A549 (cell line): Measurements from ENCODE around the gene SLC5A4. TPM values are rescaled to one million over a fixed set of nuclear protein-coding genes. Genes with fewer than 3 reads are reported as not detected.

Experiments used
- ATAC-seq, 2 experiments: fragments of 200-7000 bp in 1 of 2; fragments of >200 bp in 1 of 2; cut with Nextera tagmentation in 1 of 2; cut with Tn5 transposase in 1 of 2; 3 replicates each; pipeline versions ENCODE4 v1.8.0 to v1.9.1; 2018 to 2020; ENCODE audit warnings: mild to moderate bottlenecking in 1 of 2, moderate library complexity in 1 of 2
- CTCF ChIA-PET: fragments of 300-600 bp; sonication (Branson Sonifier 250); formaldehyde crosslinking; extraction: SDS; loops from one replicate; lab custom pipeline; 2021; ENCODE audit warnings: antibody characterized with exemption, inconsistent platforms; lab: Yijun Ruan, JAX
- POLR2A ChIA-PET: fragments of 350-600 bp; formaldehyde crosslinking; extraction: SDS; loops from one replicate; lab custom pipeline; 2021; ENCODE audit warnings: antibody characterized with exemption, inconsistent platforms; lab: Yijun Ruan, JAX
- DNase-seq, 2 experiments: peaks; one replicate each; pipeline versions ENCODE4 v3.0.0 to v3.0.0-alpha.2; 2011 to 2016; ENCODE audit warnings: low read depth in 1 of 2, low spot score in 1 of 2
- FAIRE-seq: peaks from 2 replicates; lab custom pipeline; 2011; peaks lifted over from hg19 to GRCh38; lab: Jason Lieb, UNC
- H3K27ac ChIP-seq, 2 experiments: fragments of >200 bp; sonication (Bioruptor Twin); formaldehyde crosslinking; 3 replicates each; pipeline ENCODE4 v1.5.1; 2016 to 2017
- H3K4me1 ChIP-seq: fragments of >200 bp; sonication (Bioruptor Twin); formaldehyde crosslinking; 3 replicates; pipeline ENCODE4 v1.6.1; 2016
- H3K4me2 ChIP-seq: fragments of >200 bp; sonication (Bioruptor Twin); formaldehyde crosslinking; 3 replicates; pipeline ENCODE4 v1.6.1; 2016
- H3K4me3 ChIP-seq: fragments of >200 bp; sonication (Bioruptor Twin); formaldehyde crosslinking; 3 replicates; pipeline ENCODE4 v1.5.1; 2016
- H3K9me3 ChIP-seq: fragments of >200 bp; sonication (Bioruptor Twin); formaldehyde crosslinking; 3 replicates; pipeline ENCODE4 v1.6.1; 2016
- BHLHE40 ChIP-seq: IDR thresholded peaks from 2 replicates; pipeline ENCODE4 v1.6.1; 2012; ENCODE audit warnings: low read depth, low read length, inconsistent platforms
- CHD2 ChIP-seq: fragments of 150-350 bp; IDR thresholded peaks from 2 replicates; pipeline ENCODE4 v1.6.1; 2014; ENCODE audit warnings: low read length; ENCODE audit not compliant: partially characterized antibody
- EHMT2 ChIP-seq: fragments of 200-600 bp; sonication (generic); IDR thresholded peaks from 2 replicates; pipeline ENCODE4 v1.6.1; 2016; ENCODE audit warnings: antibody characterized with exemption, low read depth, mild to moderate bottlenecking, moderate library complexity
- ESRRA ChIP-seq: fragments of 150-350 bp; IDR thresholded peaks from 2 replicates; pipeline ENCODE4 v1.6.1; 2014; ENCODE audit warnings: mild to moderate bottlenecking, low read length, borderline replicate concordance
- HEYL ChIP-seq: fragments of 250-450 bp; sonication (Bioruptor Pico); IDR thresholded peaks from 2 replicates; pipeline ENCODE4 v1.8.0; 2021; ENCODE audit warnings: mild to moderate bottlenecking, moderate library complexity
- HOXB5 ChIP-seq: fragments of 250-450 bp; sonication (Bioruptor Pico); IDR thresholded peaks from 2 replicates; pipeline ENCODE4 v1.5.0; 2020; ENCODE audit warnings: mild to moderate bottlenecking, moderate library complexity
- JUN ChIP-seq, 2 experiments: fragments of >200 bp; sonication (Bioruptor Twin); formaldehyde crosslinking; IDR thresholded peaks; 2 replicates in 1 of 2; 3 replicates in 1 of 2; pipeline ENCODE4 v1.6.1; 2016 to 2017
- KDM5A ChIP-seq: fragments of 200-600 bp; sonication (generic); IDR thresholded peaks from 2 replicates; pipeline ENCODE4 v1.6.1; 2016; ENCODE audit warnings: antibody characterized with exemption, mild to moderate bottlenecking
- MAFK ChIP-seq: fragments of 450-650 bp; IDR thresholded peaks from 2 replicates; pipeline ENCODE4 v1.6.1; 2014; ENCODE audit not compliant: partially characterized antibody
- MYC ChIP-seq: IDR thresholded peaks from 2 replicates; pipeline ENCODE4 v1.6.1; 2012; ENCODE audit warnings: mild to moderate bottlenecking, inconsistent platforms, low read length, improper control_type of control experiment, borderline replicate concordance
- NFE2L2 ChIP-seq: fragments of 150-350 bp; conservative IDR thresholded peaks from 2 replicates; pipeline ENCODE4 v1.6.1; 2014; ENCODE audit warnings: low read length
- RAD21 ChIP-seq, 2 experiments: fragments of >200 bp in 1 of 2; sonication (Bioruptor Twin) in 1 of 2; formaldehyde crosslinking in 1 of 2; IDR thresholded peaks in 1 of 2; conservative IDR thresholded peaks in 1 of 2; 2 replicates in 1 of 2; 3 replicates in 1 of 2; pipeline ENCODE4 v1.6.1; 2012 to 2018; ENCODE audit warnings: inconsistent platforms in 1 of 2
- RFX5 ChIP-seq: fragments of 450-650 bp; IDR thresholded peaks from 2 replicates; pipeline ENCODE4 v1.7.1; 2014; ENCODE audit warnings: antibody characterized with exemption, mild to moderate bottlenecking, moderate library complexity
- SREBF2 ChIP-seq: fragments of 450-650 bp; IDR thresholded peaks from 2 replicates; pipeline ENCODE4 v1.6.1; 2014; ENCODE audit warnings: mild to moderate bottlenecking, moderate library complexity
- TP53 ChIP-seq: fragments of 250-450 bp; sonication (Bioruptor Pico); IDR thresholded peaks from 2 replicates; pipeline ENCODE4 v1.5.0; 2021; ENCODE audit warnings: mild to moderate bottlenecking, moderate library complexity
- ZSCAN20 ChIP-seq: fragments of 250-450 bp; sonication (Bioruptor Pico); IDR thresholded peaks from 2 replicates; pipeline ENCODE4 v1.8.0; 2022; ENCODE audit warnings: mild to moderate bottlenecking, moderate library complexity
- WGBS: methylation state at CpG from one replicate; pipeline ENCODE4 v1.1.6; 2017; ENCODE audit errors: missing lambda C conversion rate; 5-methylcytosine and 5-hydroxymethylcytosine counted together
- polyA plus RNA-seq, 4 experiments: library from polyadenylated mRNA; depleted of rRNA in 3 of 4; stranded (reverse); fragments of >200 nt; fragmentation: RNase III in 1 of 4; extraction: RNeasy Plus Mini Kit Qiagen cat#74134 plus additional on column Dnase treatment in 1 of 4; gene quantifications; 2 replicates in 3 of 4; 3 replicates in 1 of 4; pipeline ENCODE4 v1.2.3, GENCODE V29; 2011 to 2017
- TF ChIP-seq, protein P1 (sequence below): IDR thresholded peaks from 2 replicates; pipeline ENCODE4 v1.6.1; 2012
- TF ChIP-seq, protein P2 (sequence below): IDR thresholded peaks from 2 replicates; pipeline ENCODE4 v1.6.1; 2012; ENCODE audit warnings: low read depth, borderline replicate concordance
- TF ChIP-seq, protein P3 (sequence below): fragments of 200-600 bp; sonication (generic); IDR thresholded peaks from 2 replicates; pipeline ENCODE4 v1.6.1; 2016; ENCODE audit warnings: antibody characterized with exemption, mild to moderate bottlenecking, moderate library complexity

The SLC5A4 gene
- polyA plus RNA-seq, 2 of the 4 experiments (the other 2 are of a cell fraction): not detected

DNA sequence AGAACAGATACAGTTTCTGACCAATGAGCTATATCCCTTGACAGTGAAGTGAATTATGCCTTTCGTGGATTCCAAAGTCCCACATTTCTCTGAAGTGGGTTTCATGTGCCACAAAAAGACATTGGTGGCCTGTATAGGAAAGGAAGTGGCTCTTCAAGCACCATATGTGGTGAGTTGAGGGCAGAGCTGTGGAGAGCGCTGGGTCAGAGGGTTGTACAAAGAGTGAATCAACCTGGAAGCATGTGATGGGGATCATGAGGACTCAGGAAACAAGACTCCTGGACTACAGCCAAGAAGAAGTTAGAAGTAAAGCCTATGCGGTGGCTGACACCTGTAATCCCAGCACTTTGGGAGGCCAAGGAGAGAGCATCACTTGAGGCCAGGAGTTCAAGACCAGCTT is 579 bp upstream of the SLC5A4 start:
- DNase-seq: no peak
- TF ChIP-seq HOXB5 (no peak), TP53 (CRISPR knock-in tag) (no peak), HEYL (CRISPR knock-in tag) (no peak), KDM5A (no peak)
- TF ChIP-seq, protein P1, sequence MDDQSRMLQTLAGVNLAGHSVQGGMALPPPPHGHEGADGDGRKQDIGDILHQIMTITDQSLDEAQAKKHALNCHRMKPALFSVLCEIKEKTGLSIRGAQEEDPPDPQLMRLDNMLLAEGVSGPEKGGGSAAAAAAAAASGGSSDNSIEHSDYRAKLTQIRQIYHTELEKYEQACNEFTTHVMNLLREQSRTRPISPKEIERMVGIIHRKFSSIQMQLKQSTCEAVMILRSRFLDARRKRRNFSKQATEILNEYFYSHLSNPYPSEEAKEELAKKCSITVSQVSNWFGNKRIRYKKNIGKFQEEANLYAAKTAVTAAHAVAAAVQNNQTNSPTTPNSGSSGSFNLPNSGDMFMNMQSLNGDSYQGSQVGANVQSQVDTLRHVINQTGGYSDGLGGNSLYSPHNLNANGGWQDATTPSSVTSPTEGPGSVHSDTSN: no peak
- ChIA-PET POLR2A (no interaction called here), CTCF (interaction anchor here (0.6 to 1.8 kb wide), 2 partner anchors 10 to 248 kb away, joined by 3 to 8 read pairs; no protein-coding TSS in a partner anchor)
- WGBS: 54% methylated on average over 3 of the region's 3 CpGs
- no peak for ATAC-seq
- H3K4me1 ChIP-seq: no peaks in the 10 kb centered on the region
- no peaks in the 10 kb centered on the region for H3K9me3 ChIP-seq
- H3K4me2 ChIP-seq: no peak overlapping the region
- H3K27ac ChIP-seq: no peak overlapping the region
- H3K4me3 ChIP-seq: no peak overlapping the region
- no peak for FAIRE-seq

DNA sequence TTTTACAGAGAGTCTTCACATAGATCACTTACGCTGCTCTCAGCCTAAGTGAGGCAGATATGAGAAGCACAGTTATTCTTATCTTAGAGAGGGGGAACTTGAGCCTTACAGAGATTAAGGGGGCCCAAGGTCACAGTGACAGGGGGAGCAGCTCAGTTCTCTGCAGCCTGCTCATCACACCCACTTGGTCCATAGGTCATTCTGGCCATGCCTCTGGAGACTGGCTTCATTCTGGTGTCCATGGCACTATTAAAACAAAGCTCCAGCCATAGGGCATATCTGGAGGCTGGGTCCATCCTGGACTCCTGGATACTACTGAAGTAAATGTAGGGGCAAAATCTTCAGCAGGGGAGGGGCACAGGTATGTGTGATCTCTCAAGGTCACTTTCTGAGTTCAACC is 5.9 kb downstream of the SLC5A4 start:
- 96% methylated on average over 1 of the region's 1 CpG for WGBS
- FAIRE-seq (no peak), DNase-seq (no peak), ATAC-seq (no peak)
- TF ChIP-seq NFE2L2: no peak
- no peak for TF ChIP-seq RAD21 (conservative IDR thresholded peaks at IDR 0.05 in 1 of 2, IDR thresholded peaks at IDR 0.05 in 1 of 2)
- H3K27ac ChIP-seq: no peak overlapping the region
- H3K9me3 ChIP-seq: no peaks in the 10 kb centered on the region
- peaks cover 11% of the 10 kb centered on the region for H3K4me1 ChIP-seq
- no peak overlapping the region for H3K4me2 ChIP-seq
- POLR2A ChIA-PET: no interaction called here
- no peak overlapping the region for H3K4me3 ChIP-seq
- CTCF ChIA-PET: interaction anchor here (1.9 kb wide), 1 partner anchor 17 kb away, joined by 10 read pairs; no protein-coding TSS in a partner anchor

DNA sequence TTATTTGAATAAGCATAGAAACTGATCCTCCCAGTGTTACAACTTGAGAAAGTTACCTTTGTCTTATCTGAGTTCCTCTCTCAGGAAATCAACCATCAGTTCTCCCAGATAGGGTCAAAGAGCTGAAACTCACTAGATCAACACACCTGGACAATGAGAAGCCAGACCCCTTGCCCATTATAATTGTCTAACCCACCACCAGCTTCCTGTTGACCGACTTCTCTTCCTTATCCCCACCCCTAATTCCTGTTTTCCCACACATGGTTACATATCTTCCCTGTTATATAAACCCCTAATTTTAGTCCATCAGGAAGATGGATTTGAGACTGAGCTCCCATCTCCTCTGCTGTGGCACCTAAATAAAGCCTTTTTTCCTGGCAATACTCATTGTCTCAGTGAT is 6.9 kb downstream of the SLC5A4 start:
- ChIA-PET POLR2A (no interaction called here), CTCF (interaction anchor here (1.7 kb wide), 1 partner anchor 18 kb away, joined by 6 read pairs; no protein-coding TSS in a partner anchor)
- no peak for TF ChIP-seq BHLHE40
- no peak for TF ChIP-seq MAFK
- no peak for TF ChIP-seq MYC
- TF ChIP-seq CHD2: no peak
- TF ChIP-seq ESRRA: no peak
- TF ChIP-seq, protein P2, sequence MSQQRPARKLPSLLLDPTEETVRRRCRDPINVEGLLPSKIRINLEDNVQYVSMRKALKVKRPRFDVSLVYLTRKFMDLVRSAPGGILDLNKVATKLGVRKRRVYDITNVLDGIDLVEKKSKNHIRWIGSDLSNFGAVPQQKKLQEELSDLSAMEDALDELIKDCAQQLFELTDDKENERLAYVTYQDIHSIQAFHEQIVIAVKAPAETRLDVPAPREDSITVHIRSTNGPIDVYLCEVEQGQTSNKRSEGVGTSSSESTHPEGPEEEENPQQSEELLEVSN: no peak
- no peak for TF ChIP-seq SREBF2
- TF ChIP-seq, protein P3, sequence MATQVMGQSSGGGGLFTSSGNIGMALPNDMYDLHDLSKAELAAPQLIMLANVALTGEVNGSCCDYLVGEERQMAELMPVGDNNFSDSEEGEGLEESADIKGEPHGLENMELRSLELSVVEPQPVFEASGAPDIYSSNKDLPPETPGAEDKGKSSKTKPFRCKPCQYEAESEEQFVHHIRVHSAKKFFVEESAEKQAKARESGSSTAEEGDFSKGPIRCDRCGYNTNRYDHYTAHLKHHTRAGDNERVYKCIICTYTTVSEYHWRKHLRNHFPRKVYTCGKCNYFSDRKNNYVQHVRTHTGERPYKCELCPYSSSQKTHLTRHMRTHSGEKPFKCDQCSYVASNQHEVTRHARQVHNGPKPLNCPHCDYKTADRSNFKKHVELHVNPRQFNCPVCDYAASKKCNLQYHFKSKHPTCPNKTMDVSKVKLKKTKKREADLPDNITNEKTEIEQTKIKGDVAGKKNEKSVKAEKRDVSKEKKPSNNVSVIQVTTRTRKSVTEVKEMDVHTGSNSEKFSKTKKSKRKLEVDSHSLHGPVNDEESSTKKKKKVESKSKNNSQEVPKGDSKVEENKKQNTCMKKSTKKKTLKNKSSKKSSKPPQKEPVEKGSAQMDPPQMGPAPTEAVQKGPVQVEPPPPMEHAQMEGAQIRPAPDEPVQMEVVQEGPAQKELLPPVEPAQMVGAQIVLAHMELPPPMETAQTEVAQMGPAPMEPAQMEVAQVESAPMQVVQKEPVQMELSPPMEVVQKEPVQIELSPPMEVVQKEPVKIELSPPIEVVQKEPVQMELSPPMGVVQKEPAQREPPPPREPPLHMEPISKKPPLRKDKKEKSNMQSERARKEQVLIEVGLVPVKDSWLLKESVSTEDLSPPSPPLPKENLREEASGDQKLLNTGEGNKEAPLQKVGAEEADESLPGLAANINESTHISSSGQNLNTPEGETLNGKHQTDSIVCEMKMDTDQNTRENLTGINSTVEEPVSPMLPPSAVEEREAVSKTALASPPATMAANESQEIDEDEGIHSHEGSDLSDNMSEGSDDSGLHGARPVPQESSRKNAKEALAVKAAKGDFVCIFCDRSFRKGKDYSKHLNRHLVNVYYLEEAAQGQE: no peak
- no peak for TF ChIP-seq EHMT2
- no peak for TF ChIP-seq RFX5
- no peak for TF ChIP-seq ZSCAN20
- TF ChIP-seq JUN (IDR thresholded peaks at IDR 0.05): no peak
- no peak for DNase-seq
- no peak overlapping the region for H3K4me2 ChIP-seq
- peaks cover 11% of the 10 kb centered on the region for H3K4me1 ChIP-seq
- no peak overlapping the region for H3K4me3 ChIP-seq
- no peak for ATAC-seq
- H3K27ac ChIP-seq: no peak overlapping the region
- 52% methylated on average over 1 of the region's 1 CpG for WGBS
- H3K9me3 ChIP-seq: no peaks in the 10 kb centered on the region
- FAIRE-seq: no peak
